Cardiac septum (tissue), 1 donor: ENCODE data around the gene RAB6B. TPM values are rescaled to one million over a fixed set of nuclear protein-coding genes. Genes with fewer than 3 reads are reported as not detected.
"Not testable (repeated sequence)": the region's sequence is repeated elsewhere in the genome, so short reads cannot be mapped to it uniquely, and the experiment has no call there.

Experiments
- DNase-seq: peaks from one replicate; pipeline ENCODE4 v3.0.0-alpha.2; 2020; ENCODE audit warnings: low spot score
- intact Hi-C: fragments of 100-400 bp; cut with DNase I; formaldehyde crosslinking; loops from one replicate; pipeline ENCODE4 v1.14.0; 2022
- total RNA-seq: library from RNA; stranded (reverse); fragmentation: NEBNext Ultra II Directional; extraction: Animal tissue kit (Norgen Biotek cat#: 25700); gene quantifications from one replicate; pipeline ENCODE4 v1.2.1, GENCODE V29; 2021
- donor health status: DM: no; HTN: no; CAD: no.

Gene RAB6B
- total RNA-seq, 1 donor from 2014 or later: 42.4 TPM

GRCh38 chr3:133799794-133800585, 95.7 kb downstream of the RAB6B start:
- intact Hi-C loops: loop anchor here (10.0 kb wide), 2 partner anchors 685 to 1075 kb away; partner anchors contain the start of genes ANAPC13, CEP63 and NPHP3

GRCh38 chr3:133797396-133798105, 98.1 kb downstream of the RAB6B start:
- DNase-seq: no peak
- intact Hi-C loops: no loop called here

More at GRCh38 chr3:133799794-133800585, 95.7 kb downstream of the RAB6B start:
- no peak for DNase-seq

- intact Hi-C loops: no loop called here
- DNase-seq: no peak
Observed at GRCh38 chr3:133792171-133792763, 103.4 kb downstream of the RAB6B start.

- DNase-seq: no peak
- intact Hi-C loops: no loop called here
Observed at GRCh38 chr3:133788024-133788423, 107.7 kb downstream of the RAB6B start.

GRCh38 chr3:133783762-133784161, 111.9 kb downstream of the RAB6B start:
- no peak for DNase-seq
- intact Hi-C loops: no loop called here

GRCh38 chr3:133782454-133782853, 113.2 kb downstream of the RAB6B start:
- intact Hi-C loops: no loop called here
- no peak for DNase-seq

GRCh38 chr3:133781570-133781969, 114.1 kb downstream of the RAB6B start:
- intact Hi-C loops: no loop called here
- DNase-seq: no peak

- intact Hi-C loops, DNase-seq: not testable (repeated sequence)
Observed at GRCh38 chr3:133780756-133781155, 114.9 kb downstream of the RAB6B start.

- DNase-seq: no peak
- intact Hi-C loops: no loop called here
Observed at GRCh38 chr3:133779626-133780203, 116.0 kb downstream of the RAB6B start.

GRCh38 chr3:133777807-133778568, 117.7 kb downstream of the RAB6B start:
- intact Hi-C loops: no loop called here
- DNase-seq: no peak

- DNase-seq: no peak
- intact Hi-C loops: no loop called here
Observed at GRCh38 chr3:133776794-133777438, 118.8 kb downstream of the RAB6B start.

GRCh38 chr3:133775835-133776234, 119.8 kb downstream of the RAB6B start:
- intact Hi-C loops: no loop called here
- DNase-seq: no peak

GRCh38 chr3:133775309-133775708, 120.4 kb downstream of the RAB6B start:
- no peak for DNase-seq
- intact Hi-C loops: no loop called here

Other genes with a start within 250 kb of the RAB6B start
- gene TOPBP1, start 233.9 kb downstream of the RAB6B start, total RNA-seq: 11.0 TPM
- gene TF, start 149.5 kb downstream of the RAB6B start, total RNA-seq: 5.8 TPM
- 27.6 TPM for gene SRPRB, start 90.1 kb downstream of the RAB6B start, total RNA-seq
- gene SLCO2A1, start 134.0 kb upstream of the RAB6B start, total RNA-seq: 59.2 TPM